ENCODE data around the gene NELL1. TPM values are rescaled to one million over a fixed set of nuclear protein-coding genes. Genes with fewer than 3 reads are reported as not detected.
A peak's percentile ranks its signal among the peaks of the same experiment; 100 is the strongest.
"Not testable (repeated sequence)": the region's sequence is repeated elsewhere in the genome, so short reads cannot be mapped to it uniquely, and the experiment has no call there.

Gene NELL1
- total RNA-seq, 6 donors from 2014 or later, result 0.26 TPM; not detected in 5

- TF ChIP-seq EP300 (IDR thresholded peaks at IDR 0.05) (no peak), POLR2A (IDR thresholded peaks at IDR 0.05) (no peak), CTCF (IDR thresholded peaks at IDR 0.05) (no peak), POLR2AphosphoS5 (IDR thresholded peaks at IDR 0.05) (no peak)
- Histone ChIP-seq H3K4me1 (no peaks in the 10 kb centered on the region), H3K4me3 (no peak overlapping the region), H3K36me3 (no peaks in the 10 kb centered on the region), H3K27ac (no peak overlapping the region), H3K9me3 (no peaks in the 10 kb centered on the region), H3K27me3 (no peaks in the 10 kb centered on the region)
- DNase-seq, result peak in 1 of 2 donors; percentile 12
- 85 to 100% methylated on average over 1 to 2 of the region's 2 CpGs for WGBS, 2 donors
- ATAC-seq (ENCODE audit: low FRiP score in 2 of 2), result peak in 1 of 2 donors; percentile 11
Measured at GRCh38 chr11:21133244-21133643, 463.9 kb downstream of the NELL1 start.

GRCh38 chr11:21133722-21134121 lies 464.3 kb downstream of the NELL1 start:
- Histone ChIP-seq H3K36me3 (no peaks in the 10 kb centered on the region), H3K9me3 (no peaks in the 10 kb centered on the region), H3K27ac (no peak overlapping the region), H3K27me3 (no peaks in the 10 kb centered on the region), H3K4me3 (no peak overlapping the region), H3K4me1 (no peaks in the 10 kb centered on the region)
- peak in 1 of 2 donors; percentile 22 for DNase-seq
- ATAC-seq (ENCODE audit: low FRiP score in 2 of 2), result peak in 1 of 2 donors; percentile 7
- 84 to 85% methylated on average over 5 to 6 of the region's 6 CpGs for WGBS, 2 donors
- TF ChIP-seq POLR2A (IDR thresholded peaks at IDR 0.05) (no peak), POLR2AphosphoS5 (IDR thresholded peaks at IDR 0.05) (no peak), EP300 (IDR thresholded peaks at IDR 0.05) (no peak), CTCF (IDR thresholded peaks at IDR 0.05) (no peak)

GRCh38 chr11:21137803-21138202 lies 468.4 kb downstream of the NELL1 start:
- no peaks in the 10 kb centered on the region for H3K36me3 ChIP-seq
- no peak for DNase-seq
- no peaks in the 10 kb centered on the region for H3K4me1 ChIP-seq
- no peak for TF ChIP-seq CTCF (IDR thresholded peaks at IDR 0.05)
- no peak for TF ChIP-seq POLR2AphosphoS5 (IDR thresholded peaks at IDR 0.05)
- no peak for TF ChIP-seq POLR2A (IDR thresholded peaks at IDR 0.05)
- TF ChIP-seq EP300 (IDR thresholded peaks at IDR 0.05), result no peak
- ATAC-seq (ENCODE audit: low FRiP score in 2 of 2), result no peak
- no peaks in the 10 kb centered on the region for H3K27me3 ChIP-seq
- no peak overlapping the region for H3K4me3 ChIP-seq
- H3K27ac ChIP-seq, result no peak overlapping the region
- no peaks in the 10 kb centered on the region for H3K9me3 ChIP-seq
- WGBS, 2 donors, result 61 to 67% methylated on average over 6 of the region's 6 CpGs

GRCh38 chr11:21141557-21141956 lies 472.2 kb downstream of the NELL1 start:
- 90 to 94% methylated on average over 4 of the region's 4 CpGs for WGBS, 2 donors
- H3K4me3 ChIP-seq; H3K36me3 ChIP-seq; ATAC-seq (ENCODE audit: low FRiP score in 2 of 2); H3K9me3 ChIP-seq; H3K27ac ChIP-seq; DNase-seq; H3K4me1 ChIP-seq; H3K27me3 ChIP-seq: not testable (repeated sequence)

GRCh38 chr11:21142007-21142406 lies 472.6 kb downstream of the NELL1 start:
- DNase-seq, result no peak
- H3K4me1 ChIP-seq, result no peaks in the 10 kb centered on the region
- no peak overlapping the region for H3K4me3 ChIP-seq
- no peak for ATAC-seq (ENCODE audit: low FRiP score in 2 of 2)
- H3K27me3 ChIP-seq, result no peaks in the 10 kb centered on the region
- WGBS, 2 donors, result 66 to 68% methylated on average over 2 of the region's 2 CpGs
- no peak for TF ChIP-seq POLR2A (IDR thresholded peaks at IDR 0.05)
- TF ChIP-seq CTCF (IDR thresholded peaks at IDR 0.05), result no peak
- no peak for TF ChIP-seq EP300 (IDR thresholded peaks at IDR 0.05)
- TF ChIP-seq POLR2AphosphoS5 (IDR thresholded peaks at IDR 0.05), result no peak
- no peak overlapping the region for H3K27ac ChIP-seq
- H3K36me3 ChIP-seq, result no peaks in the 10 kb centered on the region
- no peaks in the 10 kb centered on the region for H3K9me3 ChIP-seq

All from upper lobe of left lung (tissue), 6 donors.